GM21367 (cell line): Measurements from ENCODE around the gene HERC4.
"Not testable (repeated sequence)": the region's sequence is repeated elsewhere in the genome, so short reads cannot be mapped to it uniquely, and the experiment has no call there.

ENCODE experiments used
- ATAC-seq: cut with Tn5 transposase; IDR thresholded peaks from one replicate; pipeline ENCODE4 v1.9.1; 2021; ENCODE audit not compliant: unreplicated experiment

HERC4 gene

DNA sequence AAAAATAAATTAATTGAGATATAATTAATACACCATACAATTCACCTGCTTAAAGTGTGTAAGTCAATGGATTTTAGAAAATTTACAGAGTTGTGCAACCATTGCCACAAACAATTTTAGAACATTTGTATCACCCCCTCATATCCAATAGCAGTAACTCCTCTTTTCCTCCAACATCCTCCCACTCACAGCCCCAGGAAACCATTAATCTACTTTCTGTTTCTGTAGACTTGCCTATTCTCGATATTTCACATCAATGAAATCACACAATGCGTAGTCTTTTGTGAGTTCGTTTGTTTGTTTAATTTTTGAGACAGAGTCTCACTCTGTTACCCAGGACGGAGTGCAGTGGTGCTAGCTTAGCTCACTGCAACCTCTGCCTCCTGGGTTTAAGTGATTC, 13.7 kb upstream of the HERC4 start:
- ATAC-seq, result no peak

- ATAC-seq, result no peak
These were observed 12.8 kb upstream of the HERC4 start for GRCh38 chr10:68087685-68088401.

GRCh38 chr10:68086910-68087684, 12.0 kb upstream of the HERC4 start:
- no peak for ATAC-seq

GRCh38 chr10:68086011-68086410, 10.9 kb upstream of the HERC4 start:
- no peak for ATAC-seq

- ATAC-seq, result no peak
These were observed 9.4 kb upstream of the HERC4 start for GRCh38 chr10:68084469-68084868.

GRCh38 chr10:68083953-68084352, 8.9 kb upstream of the HERC4 start:
- no peak for ATAC-seq

DNA sequence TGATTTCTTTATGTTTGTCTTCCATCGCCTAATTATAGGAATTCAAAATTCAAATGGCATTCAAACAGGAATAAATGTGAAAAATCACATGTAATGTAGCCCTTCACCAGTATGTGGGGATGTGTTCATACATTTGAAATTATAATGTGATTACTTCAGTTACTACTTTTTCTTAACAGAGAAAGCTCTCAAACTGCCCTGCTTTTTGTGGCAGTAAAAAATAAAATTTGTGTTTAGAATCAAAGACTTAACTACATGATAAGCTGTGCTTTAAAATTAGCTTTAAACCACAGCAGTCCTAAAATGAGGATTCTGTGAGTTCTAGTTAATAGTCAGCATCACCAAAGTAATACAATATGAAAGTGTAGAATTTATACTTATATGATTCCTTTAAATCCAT, 7.8 kb upstream of the HERC4 start:
- no peak for ATAC-seq

DNA sequence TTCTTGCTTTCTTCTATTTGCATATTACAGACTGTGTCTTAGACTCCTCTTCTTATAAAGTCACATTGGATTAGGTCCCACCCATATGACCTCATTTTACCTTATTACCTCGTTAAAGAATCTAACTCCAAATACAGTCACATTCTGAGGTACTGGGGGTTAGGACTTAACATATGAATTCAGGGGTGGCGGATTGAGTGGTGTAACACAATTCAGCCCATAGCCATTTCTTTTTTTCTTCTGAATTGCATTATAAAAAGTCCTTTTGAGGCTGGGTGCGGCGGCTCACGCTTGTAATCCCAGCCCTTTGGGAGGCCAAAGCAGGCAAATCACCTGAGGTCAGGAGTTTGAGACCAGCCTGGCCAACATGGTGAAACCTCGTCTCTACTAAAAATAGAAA, 6.8 kb upstream of the HERC4 start:
- ATAC-seq, result no peak

GRCh38 chr10:68080853-68081431, 5.9 kb upstream of the HERC4 start:
- ATAC-seq, result no peak

- no peak for ATAC-seq
These were observed 4.4 kb upstream of the HERC4 start for GRCh38 chr10:68079434-68079833.

DNA sequence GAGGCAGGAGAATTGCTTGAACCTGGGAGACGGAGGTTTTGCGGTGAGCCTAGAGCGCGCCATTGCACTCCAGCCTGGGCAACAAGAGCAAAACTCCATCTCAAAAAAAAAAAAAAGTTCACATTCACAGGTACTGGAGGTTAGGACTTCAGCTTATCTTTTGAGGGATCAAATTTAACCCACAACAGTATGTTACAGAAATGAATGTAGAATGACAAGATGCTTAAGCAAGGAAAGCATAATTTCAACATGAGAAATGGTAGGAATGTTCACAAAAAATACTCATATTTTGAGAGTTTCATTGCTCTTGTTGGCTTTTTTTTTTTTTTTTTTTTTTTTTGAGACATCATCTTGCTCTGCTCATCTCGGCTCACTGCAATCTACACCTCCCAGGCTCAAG, 1.9 kb upstream of the HERC4 start:
- no peak for ATAC-seq

- ATAC-seq, result not testable (repeated sequence)
These were observed 998 bp upstream of the HERC4 start for GRCh38 chr10:68076081-68076480.

- no peak for ATAC-seq
These were observed 494 bp upstream of the HERC4 start for GRCh38 chr10:68075550-68076004.

GRCh38 chr10:68074031-68074774, 880 bp downstream of the HERC4 start:
- no peak for ATAC-seq

DNA sequence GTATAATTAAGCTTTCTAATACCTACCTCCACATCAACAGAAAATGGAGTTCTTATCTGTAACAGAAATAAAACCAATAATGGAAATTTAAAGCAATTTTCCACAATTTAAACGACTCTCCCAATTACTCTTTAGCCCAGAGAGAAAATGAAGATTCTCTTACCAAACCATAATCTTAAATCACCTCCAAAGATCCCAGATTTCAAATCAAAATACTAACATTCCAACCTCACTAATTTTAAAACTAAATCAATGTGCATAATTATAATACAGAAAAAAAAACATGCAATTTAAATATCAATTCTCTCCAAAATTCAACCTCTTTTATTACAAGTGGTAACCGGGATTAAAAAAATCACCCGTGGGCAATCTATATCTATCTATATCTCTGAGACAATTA, 1.5 kb downstream of the HERC4 start:
- no peak for ATAC-seq

DNA sequence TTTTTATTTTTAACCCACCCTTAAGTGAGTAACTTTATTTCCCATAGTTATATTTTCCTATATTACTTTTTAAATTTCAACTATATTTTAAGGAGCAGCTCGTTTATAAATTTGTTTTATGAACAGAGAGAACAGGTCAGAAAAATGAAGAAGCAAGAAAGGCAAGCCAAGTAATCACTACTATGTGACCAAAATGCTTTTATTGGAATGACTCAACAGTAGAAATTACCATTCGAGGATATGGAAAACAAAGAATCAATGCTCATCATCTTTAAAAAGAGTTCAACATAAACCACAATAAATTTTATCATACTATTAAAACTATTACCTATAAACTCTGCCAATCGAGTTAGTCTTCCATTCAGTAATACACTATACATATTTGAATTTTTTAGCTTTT, 7.6 kb downstream of the HERC4 start:
- ATAC-seq, result no peak

DNA sequence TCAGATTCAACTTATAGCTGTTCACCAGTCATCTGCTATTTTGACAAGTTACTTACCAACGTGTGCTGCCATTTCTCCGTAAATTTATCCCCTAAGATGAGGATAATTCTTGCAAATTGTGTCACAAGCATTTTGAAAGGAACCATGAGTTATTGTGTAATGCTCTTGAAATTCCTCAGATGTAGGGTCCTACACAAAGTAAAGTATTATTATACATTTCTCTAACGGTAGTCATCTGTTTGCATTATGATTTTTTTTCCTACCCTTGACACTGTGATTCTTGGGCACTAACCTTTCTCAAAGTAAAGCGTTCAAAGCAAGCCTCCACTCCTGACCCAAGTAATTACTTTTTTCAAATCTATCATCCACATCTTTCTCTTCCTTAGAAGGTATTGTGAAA, 8.1 kb downstream of the HERC4 start:
- no peak for ATAC-seq

DNA sequence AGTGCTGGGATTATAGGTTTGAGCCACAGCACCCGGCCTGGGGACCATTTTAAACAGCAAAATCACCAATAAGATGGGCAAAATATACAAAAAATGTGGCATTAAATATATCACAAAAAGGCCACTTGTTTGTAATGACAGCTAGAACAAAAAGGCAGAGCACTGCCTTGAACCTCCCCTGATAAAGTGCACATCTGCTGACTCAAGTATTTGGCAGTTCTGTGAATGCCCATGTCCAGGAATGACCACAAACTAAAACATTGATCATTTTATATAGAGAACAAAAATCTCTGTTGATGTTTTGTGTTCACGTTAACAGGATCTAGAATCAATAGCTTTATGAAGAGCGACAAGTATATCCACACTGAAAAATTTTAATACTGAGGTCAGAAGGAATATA, 21.5 kb downstream of the HERC4 start:
- ATAC-seq, result no peak

- no peak for ATAC-seq
These were observed 22.6 kb downstream of the HERC4 start for GRCh38 chr10:68052463-68052862.

DNA sequence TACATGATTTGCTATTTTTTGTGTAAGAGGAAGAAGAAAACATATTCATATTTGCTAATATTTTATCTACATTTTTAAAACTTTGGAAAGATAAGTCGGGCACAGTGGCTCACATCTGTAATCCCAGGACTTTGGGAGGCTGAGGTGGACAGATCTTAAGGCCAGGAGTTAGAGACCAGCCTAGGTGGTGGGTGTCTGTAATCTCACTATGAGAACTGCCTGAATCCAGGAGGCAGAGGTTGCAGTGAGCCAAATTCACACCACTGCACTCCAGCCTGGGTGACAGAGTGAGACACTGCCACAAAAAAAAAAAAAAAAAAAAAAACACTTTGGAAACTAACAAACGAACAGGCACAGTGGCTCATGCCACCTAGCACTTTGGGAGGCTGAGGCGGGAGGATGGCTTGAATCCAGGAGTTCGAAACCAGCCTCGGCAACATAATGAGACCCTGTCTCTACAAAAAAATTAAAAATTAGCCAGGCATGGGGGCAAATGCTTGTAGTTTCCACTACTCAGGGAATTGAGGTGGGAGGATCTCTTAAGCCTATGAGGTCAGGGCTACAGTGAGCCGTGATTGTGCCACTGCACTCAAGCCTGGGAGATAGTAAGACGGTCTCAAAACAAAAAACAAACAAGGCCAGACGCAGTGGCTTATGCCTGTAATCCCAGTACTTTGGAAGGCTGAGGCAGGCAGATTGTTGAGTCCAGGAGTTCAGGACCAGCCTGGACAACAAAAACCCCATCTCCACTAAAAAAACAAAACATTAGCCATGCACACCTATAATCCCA, 25.6 kb downstream of the HERC4 start:
- no peak for ATAC-seq
